Prostate gland (tissue), 2 donors: Measurements from ENCODE around the gene CCN2. TPM values are rescaled to one million over a fixed set of nuclear protein-coding genes. Genes with fewer than 3 reads are reported as not detected.
A peak's percentile ranks its signal among the peaks of the same experiment; 100 is the strongest.

ENCODE experiments used
- DNase-seq: peaks from one replicate; pipeline ENCODE4 v3.0.0-alpha.2; 2019; ENCODE audit warnings: low spot score
- H3K27ac ChIP-seq, 2 donors: fragments of 200-600 bp; sonication (generic); 2 replicates each; pipeline ENCODE4 v1.5.1; 2017 to 2019
- H3K27me3 ChIP-seq: fragments of 200-600 bp; sonication (generic); replicated peaks from 2 replicates; pipeline ENCODE4 v1.5.1; 2019; ENCODE audit not compliant: insufficient read depth
- H3K36me3 ChIP-seq, 2 donors: fragments of 200-600 bp; sonication (generic); 1 replicate in 1 of 2; 2 replicates in 1 of 2; pipeline versions ENCODE4 v1.5.1 to v1.8.1; 2017 to 2019
- H3K4me1 ChIP-seq: fragments of 200-600 bp; sonication (generic); replicated peaks from 2 replicates; pipeline ENCODE4 v1.5.1; 2019
- H3K4me3 ChIP-seq, 2 donors: fragments of 200-600 bp; sonication (generic); 2 replicates each; pipeline ENCODE4 v1.5.1; 2017 to 2019
- H3K9me3 ChIP-seq: fragments of 200-600 bp; sonication (generic); 2 replicates; pipeline ENCODE4 v1.5.1; 2017
- POLR2A ChIP-seq: fragments of 450-650 bp; IDR thresholded peaks from one replicate; pipeline ENCODE4 v1.6.1; 2016; ENCODE audit warnings: antibody characterized with exemption, mild to moderate bottlenecking
- POLR2AphosphoS5 ChIP-seq: sonication (generic); formaldehyde crosslinking; IDR thresholded peaks from one replicate; pipeline ENCODE4 v1.6.1; 2017; ENCODE audit warnings: antibody characterized with exemption
- WGBS: methylation state at CpG from one replicate; pipeline ENCODE4 v1.1.5; 2018; 5-methylcytosine and 5-hydroxymethylcytosine counted together
- intact Hi-C: fragments of 100-400 bp; cut with DNase I; formaldehyde crosslinking; loops from one replicate; pipeline ENCODE4 v1.14.2; 2022
- total RNA-seq, 2 donors: library from RNA; depleted of rRNA; stranded (reverse); fragments of >200 nt; gene quantifications; one replicate each; pipeline ENCODE4 v1.1.0, GENCODE V29; 2016
- TF ChIP-seq, protein P1 (sequence below), 4 experiments: fragments of 200-600 bp in 2 of 4; fragments of 450-650 bp in 2 of 4; sonication (generic) in 2 of 4; IDR thresholded peaks; 1 replicate in 3 of 4; 2 replicates in 1 of 4; pipeline ENCODE4 v1.5.1; 2016 to 2019; ENCODE audit warnings: antibody characterized with exemption in 4 of 4, mild to moderate bottlenecking in 2 of 4, moderate library complexity in 2 of 4

CCN2 gene
- total RNA-seq, 2 donors from 2014 or later, result 73.1 to 120 TPM

GRCh38 chr6:131949620-131949908 is 1.6 kb downstream of the CCN2 start:
- H3K36me3 ChIP-seq, result no peaks in the 10 kb centered on the region
- intact Hi-C loops, result no loop called here
- H3K4me1 ChIP-seq, result no peaks in the 10 kb centered on the region
- H3K27ac ChIP-seq, result peak overlapping the region; percentile 77 to 81
- WGBS, result 13% methylated on average over 3 of the region's 3 CpGs
- no peak for TF ChIP-seq POLR2A
- TF ChIP-seq, protein P1, sequence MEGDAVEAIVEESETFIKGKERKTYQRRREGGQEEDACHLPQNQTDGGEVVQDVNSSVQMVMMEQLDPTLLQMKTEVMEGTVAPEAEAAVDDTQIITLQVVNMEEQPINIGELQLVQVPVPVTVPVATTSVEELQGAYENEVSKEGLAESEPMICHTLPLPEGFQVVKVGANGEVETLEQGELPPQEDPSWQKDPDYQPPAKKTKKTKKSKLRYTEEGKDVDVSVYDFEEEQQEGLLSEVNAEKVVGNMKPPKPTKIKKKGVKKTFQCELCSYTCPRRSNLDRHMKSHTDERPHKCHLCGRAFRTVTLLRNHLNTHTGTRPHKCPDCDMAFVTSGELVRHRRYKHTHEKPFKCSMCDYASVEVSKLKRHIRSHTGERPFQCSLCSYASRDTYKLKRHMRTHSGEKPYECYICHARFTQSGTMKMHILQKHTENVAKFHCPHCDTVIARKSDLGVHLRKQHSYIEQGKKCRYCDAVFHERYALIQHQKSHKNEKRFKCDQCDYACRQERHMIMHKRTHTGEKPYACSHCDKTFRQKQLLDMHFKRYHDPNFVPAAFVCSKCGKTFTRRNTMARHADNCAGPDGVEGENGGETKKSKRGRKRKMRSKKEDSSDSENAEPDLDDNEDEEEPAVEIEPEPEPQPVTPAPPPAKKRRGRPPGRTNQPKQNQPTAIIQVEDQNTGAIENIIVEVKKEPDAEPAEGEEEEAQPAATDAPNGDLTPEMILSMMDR (IDR thresholded peaks at IDR 0.05), result no peak
- no peak for DNase-seq
- no peaks in the 10 kb centered on the region for H3K9me3 ChIP-seq
- H3K4me3 ChIP-seq, result peak overlapping the region; percentile 51 to 52
- H3K27me3 ChIP-seq, result no peaks in the 10 kb centered on the region

- Histone ChIP-seq H3K36me3 (no peaks in the 10 kb centered on the region), H3K27ac (peak overlapping the region; percentile 77 to 81), H3K4me3 (peak overlapping the region; percentile 51 to 52), H3K27me3 (no peaks in the 10 kb centered on the region), H3K9me3 (no peaks in the 10 kb centered on the region), H3K4me1 (no peaks in the 10 kb centered on the region)
- DNase-seq, result no peak
- intact Hi-C loops, result no loop called here
- 55% methylated on average over 18 of the region's 18 CpGs for WGBS
- no peak for TF ChIP-seq POLR2A
- TF ChIP-seq, protein P1 (IDR thresholded peaks at IDR 0.05), result no peak
- TF ChIP-seq POLR2AphosphoS5, result no peak
Measured at GRCh38 chr6:131948692-131949619, 2.2 kb downstream of the CCN2 start.

DNA sequence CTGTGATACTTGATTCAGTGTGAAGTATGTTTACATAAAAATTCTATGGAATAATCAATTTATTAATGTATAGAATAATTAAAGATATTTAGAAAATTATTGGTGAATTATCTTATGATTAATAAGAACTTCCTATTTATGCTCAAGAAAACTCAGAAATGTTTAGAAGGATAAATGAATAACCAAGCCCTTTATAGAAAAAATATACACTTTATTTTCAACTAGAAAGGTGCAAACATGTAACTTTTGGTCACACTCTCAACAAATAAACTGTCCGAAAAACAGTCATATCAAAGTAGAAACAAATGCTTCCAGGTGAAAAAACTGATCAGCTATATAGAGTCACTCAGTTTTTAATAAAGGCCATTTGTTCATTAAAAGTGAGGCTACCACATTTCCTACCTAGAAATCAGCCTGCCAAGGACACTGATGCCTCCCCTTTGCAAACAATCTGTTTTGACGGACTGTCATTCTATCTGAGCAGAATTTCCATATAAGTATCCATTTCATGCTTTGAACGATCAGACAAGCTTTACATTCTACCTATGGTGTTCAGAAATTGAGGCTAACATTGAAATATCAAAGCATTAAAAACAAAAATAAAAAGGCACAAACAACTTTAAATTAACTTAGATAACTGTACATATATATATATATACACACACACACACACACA is 3.0 kb downstream of the CCN2 start:
- DNase-seq, result no peak
- intact Hi-C loops, result no loop called here
- Histone ChIP-seq H3K9me3 (no peaks in the 10 kb centered on the region), H3K27ac (peak overlapping the region; percentile 77 to 81), H3K27me3 (no peaks in the 10 kb centered on the region), H3K4me1 (no peaks in the 10 kb centered on the region), H3K36me3 (no peaks in the 10 kb centered on the region), H3K4me3 (peak overlapping the region; percentile 51 to 52)
- WGBS, result 64% methylated on average over 3 of the region's 3 CpGs
- TF ChIP-seq POLR2AphosphoS5, result no peak
- TF ChIP-seq POLR2A, result no peak
- TF ChIP-seq, protein P1 (IDR thresholded peaks at IDR 0.05), result no peak

DNA sequence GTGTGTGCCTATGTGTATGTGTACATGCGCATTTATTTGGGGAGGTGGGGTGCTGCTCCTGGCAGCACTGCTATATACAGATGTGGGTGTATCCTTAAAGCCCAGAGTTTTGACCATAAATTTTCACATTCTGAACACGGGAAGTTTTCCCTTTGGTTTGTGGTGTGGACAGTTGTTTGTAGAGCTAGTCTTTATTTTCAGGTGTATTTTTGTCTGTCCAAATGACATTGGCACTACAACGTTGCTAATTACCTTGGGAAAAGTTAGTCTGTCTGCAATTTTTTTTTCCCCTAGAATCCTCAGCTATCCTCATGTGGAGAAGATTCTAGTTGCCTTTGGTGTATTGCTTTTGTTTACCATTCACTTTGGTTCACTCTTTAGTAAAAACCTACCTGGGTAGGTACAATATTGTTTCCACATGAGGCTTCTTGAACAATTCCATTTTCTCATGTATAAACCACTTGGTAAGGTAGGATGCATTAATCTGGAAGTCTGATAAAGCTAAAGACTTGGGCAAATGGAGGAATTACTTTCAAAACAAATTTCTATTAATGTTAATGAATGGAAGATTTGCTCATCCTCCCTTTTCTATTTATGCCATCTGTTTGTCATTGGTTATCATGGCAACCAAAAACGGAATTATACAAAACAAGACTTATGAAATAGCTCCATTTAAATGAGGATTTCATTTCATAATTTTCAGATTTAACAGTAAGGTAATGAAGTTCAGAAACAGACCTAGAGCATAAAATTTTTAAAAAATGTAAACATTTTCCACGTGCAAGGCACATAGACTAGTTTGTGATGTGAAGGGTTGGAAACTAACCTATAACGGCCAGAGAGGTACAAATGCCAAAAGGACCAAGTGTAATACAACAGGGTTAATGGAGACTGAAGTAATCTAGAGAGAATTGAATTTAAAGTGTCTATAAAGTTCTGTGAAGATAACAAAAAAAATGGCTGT is 3.9 kb downstream of the CCN2 start:
- 66% methylated on average over 6 of the region's 6 CpGs for WGBS
- no peak overlapping the region for H3K27ac ChIP-seq
- no peaks in the 10 kb centered on the region for H3K36me3 ChIP-seq
- no peak for DNase-seq
- intact Hi-C loops, result no loop called here
- H3K4me1 ChIP-seq, result no peaks in the 10 kb centered on the region
- H3K9me3 ChIP-seq, result no peaks in the 10 kb centered on the region
- no peak overlapping the region for H3K4me3 ChIP-seq
- TF ChIP-seq, protein P1 (IDR thresholded peaks at IDR 0.05), result no peak
- TF ChIP-seq POLR2AphosphoS5 (no peak), POLR2A (no peak)
- H3K27me3 ChIP-seq, result no peaks in the 10 kb centered on the region
